NOMO-1 (cell line): ENCODE data around the gene APBB3.
"Not testable (repeated sequence)": the region's sequence is repeated elsewhere in the genome, so short reads cannot be mapped to it uniquely, and the experiment has no call there.

Source experiments
- DNase-seq, 2 experiments: peaks; one replicate each; lab custom pipeline; 2025; ENCODE audit not compliant: unreplicated experiment in 2 of 2; lab: John Stamatoyannopoulos, UW

Gene APBB3

DNA sequence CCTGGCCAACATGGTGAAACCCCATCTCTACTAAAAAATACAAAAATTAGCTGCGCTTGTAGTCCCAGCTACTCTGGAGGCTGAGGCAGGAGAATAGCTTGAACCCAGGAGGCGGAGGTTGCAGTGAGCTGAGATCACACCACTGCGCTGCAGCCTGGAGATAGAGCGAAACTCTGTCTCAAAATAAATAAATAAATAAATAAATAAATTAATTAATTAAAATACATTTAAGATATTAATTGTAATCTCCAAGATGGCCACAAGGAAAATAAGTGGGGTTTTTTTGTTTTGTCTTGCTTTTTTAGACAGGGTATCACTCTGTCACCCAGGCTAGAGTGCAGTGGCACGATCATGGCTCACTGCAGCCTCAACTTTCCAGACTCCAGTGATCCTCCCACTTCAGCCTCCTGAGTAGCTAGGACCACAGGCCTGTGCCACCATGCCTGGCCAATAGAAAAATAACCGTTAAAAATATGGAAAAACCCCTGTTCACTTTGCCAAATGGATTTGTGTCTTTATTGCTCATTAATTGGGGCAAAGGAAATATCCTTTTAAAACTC lies 14.9 kb upstream of the APBB3 start:
- not testable (repeated sequence) for DNase-seq

DNA sequence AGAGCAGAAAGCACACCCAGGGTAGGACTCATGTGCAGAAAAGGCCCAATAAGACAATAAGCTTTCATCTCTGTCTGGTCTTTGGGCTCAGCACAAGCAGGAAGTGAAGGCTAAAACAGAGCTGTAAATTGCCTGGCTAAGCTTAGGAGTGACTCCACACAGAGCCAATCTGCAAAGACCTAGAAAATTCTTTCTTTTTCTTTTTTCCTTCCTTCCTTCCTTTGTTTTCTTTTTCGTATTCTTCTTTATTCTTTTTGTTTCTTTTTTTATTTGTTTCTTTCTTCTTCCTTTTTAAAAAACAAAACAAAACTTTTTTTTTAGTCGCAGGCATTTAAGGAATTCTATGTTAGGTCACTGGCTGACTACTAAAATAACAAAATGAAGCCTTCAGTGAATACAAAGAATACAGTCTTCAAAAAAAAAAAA lies 12.4 kb upstream of the APBB3 start:
- peak in 1 of 2 experiments; percentile 7 for DNase-seq

DNA sequence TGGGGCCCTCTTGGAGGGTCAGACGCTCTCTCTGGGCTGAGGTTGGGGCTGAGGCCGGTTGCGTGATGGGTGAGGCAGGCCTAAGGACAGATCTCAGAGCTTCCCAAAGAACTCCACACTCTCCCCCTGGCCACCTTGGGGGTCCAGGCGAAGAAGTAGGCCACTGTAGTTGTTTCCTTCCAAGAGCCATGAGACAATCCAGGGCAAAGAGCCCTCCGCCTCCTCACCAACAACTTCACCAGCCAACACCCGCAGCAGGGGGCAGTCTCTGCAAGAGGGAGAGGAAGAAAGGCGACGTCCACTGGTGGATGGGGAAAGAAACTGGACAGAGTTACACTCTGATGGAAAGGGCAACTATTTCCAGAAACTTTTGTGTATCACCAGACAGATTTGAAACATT lies 10.9 kb upstream of the APBB3 start:
- peak; percentile 45 to 53 for DNase-seq

DNA sequence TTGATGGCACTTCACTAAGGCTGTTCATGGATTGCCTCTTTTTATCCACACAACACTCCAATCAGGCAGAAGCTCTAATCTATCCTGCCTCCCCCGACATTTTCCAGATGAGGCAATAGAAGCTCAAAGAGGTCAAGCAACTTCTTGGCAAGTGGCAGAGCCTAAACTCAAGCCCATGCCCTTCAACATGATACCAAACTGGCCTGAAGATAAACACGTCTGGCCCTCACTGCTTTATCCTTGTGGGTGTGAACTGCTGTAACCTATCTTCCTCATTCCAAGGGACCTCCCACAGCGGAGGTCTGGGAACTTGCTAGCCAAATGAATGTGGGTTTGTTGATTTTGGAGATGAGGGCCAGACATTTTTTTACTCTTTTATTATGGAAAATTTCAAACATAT lies 9.8 kb upstream of the APBB3 start:
- no peak for DNase-seq

DNA sequence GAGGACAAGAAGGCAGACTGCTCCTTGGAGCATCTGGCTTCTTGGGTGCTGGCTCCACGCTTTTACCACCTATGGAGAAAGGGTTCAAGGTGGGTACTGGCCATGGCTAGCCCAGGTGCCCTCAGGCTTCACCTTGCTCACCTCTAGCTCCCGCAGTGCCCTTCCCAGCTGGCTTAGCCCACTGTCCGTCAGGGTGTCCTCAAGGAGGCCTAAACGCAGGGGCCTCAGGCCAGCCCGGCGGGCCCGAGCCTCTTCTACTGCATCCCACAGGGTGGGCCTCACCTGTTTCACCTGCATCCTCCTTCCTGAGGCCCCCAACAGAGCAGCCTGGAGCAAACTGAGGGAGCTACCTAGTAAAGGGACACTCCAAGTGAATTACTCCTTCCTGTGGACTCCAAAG lies 9.3 kb upstream of the APBB3 start:
- no peak for DNase-seq

DNA sequence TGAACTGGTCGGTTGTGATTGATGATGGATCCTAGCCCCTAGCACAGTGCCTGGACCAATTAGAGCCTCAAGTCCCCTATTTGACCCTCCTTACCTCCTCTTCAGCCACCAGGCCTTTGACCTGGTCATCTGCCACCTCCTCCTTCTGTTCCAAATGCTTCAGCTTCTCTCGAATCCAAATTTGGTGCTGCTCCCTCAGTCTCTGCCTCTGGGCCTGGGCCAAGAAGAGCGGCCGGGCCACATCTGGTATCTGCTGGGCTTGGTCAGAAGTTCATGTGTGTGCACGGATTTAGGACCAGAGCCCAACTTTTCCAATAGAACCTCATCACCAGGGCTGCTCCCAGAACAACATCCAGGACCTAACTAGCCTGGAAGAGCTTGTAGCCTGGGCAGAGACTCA lies 6.7 kb upstream of the APBB3 start:
- DNase-seq: no peak

DNA sequence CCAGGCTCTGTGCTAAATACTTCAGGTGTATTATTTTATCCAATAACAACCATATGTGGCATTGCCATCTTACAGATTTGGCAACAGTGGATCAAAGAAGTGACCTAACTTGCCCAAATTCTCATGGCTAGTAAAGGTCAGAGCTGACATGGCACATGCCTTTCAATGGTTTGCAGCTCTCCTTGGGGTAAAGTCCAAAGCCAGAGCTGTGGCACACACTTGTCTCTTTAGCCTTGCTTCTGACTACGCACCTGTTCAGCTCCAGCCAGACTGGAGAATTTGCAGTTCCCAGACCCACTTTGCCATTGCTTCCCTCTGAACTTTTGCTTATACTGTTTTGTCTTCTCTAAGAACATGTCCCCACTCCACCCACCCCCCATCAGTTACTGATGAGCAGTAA lies 6.1 kb upstream of the APBB3 start:
- no peak for DNase-seq

DNA sequence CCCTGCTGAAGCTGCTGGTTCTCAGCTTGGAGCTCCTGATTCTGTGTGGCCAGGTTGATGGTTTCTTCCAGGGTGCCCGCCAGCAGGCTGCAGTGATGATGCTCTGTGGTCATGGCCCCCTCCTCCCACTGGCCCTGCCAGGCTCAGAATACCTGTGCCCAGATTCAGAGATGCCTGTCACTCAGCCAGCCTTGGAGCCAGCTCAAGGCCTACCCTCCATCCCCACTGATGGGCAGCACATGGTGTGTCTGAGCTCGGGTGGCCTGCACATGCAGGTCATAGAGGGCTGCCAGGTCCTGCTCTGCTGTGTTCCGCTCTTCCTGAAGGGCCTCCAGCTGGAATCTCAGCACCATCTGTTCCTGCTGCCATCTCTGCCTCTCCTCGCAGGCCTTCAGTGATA lies 5.7 kb upstream of the APBB3 start:
- DNase-seq: no peak

DNA sequence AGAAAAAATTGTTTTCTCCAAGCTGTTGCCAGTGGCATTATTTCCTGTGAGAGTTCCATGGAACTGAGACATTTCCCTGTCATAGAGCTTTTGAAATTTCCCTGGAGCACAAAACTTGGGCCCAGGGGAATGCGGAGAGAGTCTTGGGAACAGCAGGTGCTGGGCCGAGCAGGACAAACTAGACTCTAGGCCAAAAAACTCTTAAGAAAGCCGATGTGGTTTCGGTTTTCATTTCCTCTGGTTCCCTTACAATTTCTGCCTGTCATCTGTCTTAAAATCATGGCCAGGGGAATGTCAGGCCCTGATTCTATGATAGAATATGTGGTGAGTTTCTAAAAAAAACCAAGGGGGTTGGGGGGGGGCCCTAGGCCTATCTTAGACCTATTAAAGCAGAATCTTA lies 4.8 kb upstream of the APBB3 start:
- DNase-seq: peak in 1 of 2 experiments; percentile 2

DNA sequence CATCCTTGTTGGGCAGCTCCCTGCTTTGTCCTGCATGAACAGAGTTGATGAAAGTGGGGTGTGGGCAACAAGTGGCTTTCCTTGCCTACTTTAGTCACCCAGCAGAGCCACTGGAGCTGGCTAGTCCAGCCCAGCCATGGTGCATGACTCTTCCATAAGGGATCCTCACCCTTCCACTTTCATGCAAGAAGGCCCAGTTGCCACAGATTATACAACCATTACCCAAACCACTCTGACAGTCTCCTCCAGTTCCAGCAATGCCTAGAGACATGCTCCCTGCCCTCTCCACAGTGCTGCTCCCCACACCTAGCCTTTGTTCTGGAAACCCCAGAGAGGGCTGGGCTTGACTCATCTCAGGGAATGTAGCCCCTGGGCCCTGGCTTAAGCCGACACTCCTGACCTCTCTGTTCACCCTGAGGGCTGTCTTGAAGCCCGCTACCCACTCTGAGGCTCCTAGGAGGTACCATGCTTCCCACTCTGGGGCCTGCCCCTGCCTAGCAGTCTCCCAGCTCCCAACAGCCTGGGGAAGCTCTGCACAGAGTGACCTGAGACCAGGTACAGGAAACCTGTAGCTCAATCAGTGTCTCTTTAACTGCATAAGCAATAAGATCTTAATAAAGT lies 4.2 kb upstream of the APBB3 start:
- no peak for DNase-seq

DNA sequence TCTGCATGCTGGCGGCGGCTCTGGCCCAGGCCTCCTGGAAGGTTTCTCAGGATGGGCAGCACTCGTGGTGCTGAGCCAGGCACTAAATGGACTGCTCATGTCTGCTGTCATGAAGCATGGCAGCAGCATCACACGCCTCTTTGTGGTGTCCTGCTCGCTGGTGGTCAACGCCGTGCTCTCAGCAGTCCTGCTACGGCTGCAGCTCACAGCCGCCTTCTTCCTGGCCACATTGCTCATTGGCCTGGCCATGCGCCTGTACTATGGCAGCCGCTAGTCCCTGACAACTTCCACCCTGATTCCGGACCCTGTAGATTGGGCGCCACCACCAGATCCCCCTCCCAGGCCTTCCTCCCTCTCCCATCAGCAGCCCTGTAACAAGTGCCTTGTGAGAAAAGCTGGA lies 3.5 kb upstream of the APBB3 start:
- no peak for DNase-seq

DNA sequence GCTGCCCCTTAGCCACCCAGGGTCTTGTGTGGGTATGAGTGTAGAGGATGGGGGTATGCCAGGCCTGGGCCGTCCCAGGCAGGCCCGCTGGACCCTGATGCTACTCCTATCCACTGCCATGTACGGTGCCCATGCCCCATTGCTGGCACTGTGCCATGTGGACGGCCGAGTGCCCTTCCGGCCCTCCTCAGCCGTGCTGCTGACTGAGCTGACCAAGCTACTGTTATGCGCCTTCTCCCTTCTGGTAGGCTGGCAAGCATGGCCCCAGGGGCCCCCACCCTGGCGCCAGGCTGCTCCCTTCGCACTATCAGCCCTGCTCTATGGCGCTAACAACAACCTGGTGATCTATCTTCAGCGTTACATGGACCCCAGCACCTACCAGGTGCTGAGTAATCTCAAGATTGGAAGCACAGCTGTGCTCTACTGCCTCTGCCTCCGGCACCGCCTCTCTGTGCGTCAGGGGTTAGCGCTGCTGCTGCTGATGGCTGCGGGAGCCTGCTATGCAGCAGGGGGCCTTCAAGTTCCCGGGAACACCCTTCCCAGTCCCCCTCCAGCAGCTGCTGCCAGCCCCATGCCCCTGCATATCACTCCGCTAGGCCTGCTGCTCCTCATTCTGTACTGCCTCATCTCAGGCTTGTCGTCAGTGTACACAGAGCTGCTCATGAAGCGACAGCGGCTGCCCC lies 2.9 kb upstream of the APBB3 start:
- DNase-seq: no peak

DNA sequence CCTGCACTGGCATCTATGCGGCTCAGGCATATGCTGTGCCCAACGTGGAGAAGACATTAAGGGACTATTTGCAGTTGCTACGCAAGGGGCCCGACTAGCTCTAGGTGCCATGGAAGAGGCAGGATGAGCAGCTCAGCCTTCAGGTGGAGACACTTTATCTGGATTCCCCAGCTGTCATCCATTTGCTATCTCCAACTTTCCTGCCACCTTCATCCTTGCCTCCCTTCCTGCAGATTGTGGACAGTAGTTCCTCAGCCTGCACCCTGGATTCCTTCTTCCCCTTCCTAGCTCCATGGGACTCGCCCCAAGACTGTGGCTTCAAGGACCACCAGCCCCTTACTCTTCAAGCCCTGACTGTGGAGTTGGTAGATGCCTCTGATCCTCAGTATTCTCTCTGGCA lies 2.3 kb upstream of the APBB3 start:
- no peak for DNase-seq

DNA sequence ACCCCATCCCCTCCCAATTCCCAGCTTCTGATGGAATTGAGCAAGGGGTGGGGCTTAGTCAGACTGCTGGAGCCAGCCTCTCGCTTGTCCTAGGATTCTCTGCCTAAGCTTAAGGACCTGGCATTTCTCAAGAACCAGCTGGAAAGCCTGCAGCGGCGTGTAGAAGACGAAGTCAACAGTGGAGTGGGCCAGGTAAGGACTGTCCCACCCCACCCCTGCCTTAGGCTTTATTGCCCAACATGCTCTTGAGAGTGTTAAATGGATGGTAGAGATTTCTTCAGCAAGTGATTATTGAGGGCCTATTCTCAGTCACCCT lies 1.3 kb upstream of the APBB3 start:
- no peak for DNase-seq

DNA sequence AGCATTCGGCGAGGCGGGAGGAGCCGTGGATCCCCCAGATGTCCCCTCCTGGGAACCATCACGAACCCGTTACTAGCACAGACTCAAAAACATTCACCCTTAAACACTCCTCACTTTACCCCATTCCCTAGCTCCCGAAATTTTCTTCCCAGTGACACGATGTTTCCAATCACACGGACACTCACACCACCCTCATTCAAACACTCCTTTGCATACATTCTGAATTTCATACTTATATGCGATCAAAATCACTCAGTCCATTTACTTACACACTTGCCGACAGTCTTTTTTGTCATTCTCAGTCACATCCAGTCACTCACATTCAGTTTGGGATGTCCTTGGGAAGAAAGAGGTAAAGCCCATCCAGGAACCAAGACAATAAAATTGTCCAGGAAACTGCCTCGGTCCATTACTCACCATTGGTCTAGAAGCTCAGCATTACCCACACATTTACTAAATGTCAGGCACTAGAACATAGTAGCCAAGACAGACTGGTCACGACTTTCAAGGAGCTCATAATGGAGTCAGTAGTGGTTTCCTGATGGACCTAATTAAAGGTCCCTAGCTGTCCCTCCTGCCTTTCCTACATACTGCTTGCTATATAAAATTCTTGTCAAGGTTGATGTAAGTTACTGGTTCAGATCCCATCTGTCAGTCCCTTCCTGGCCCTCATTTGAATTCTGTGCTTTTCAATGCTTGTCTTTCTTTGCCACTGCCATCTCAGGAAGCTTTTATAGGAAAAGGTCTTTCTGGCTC lies 804 bp upstream of the APBB3 start:
- DNase-seq: no peak

DNA sequence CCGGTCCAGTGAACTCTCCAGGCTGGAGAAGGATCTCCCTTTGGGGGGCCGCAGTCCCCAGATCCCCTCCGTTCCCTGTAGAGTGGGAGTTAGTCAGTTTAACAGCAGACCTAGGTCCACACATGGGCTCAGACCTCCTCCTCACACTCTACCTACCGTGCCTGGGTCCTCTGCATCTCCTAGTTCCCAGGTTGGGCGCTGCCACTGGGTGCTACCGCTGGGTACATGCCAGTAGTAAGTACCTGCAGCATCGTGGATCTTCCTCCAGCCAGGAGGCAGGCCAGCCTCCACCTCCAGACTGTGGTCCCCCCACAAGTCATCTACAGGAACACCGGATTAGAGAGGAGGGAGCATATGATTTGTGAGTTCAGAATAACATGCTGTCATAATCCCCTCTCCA lies 802 bp downstream of the APBB3 start:
- no peak for DNase-seq

DNA sequence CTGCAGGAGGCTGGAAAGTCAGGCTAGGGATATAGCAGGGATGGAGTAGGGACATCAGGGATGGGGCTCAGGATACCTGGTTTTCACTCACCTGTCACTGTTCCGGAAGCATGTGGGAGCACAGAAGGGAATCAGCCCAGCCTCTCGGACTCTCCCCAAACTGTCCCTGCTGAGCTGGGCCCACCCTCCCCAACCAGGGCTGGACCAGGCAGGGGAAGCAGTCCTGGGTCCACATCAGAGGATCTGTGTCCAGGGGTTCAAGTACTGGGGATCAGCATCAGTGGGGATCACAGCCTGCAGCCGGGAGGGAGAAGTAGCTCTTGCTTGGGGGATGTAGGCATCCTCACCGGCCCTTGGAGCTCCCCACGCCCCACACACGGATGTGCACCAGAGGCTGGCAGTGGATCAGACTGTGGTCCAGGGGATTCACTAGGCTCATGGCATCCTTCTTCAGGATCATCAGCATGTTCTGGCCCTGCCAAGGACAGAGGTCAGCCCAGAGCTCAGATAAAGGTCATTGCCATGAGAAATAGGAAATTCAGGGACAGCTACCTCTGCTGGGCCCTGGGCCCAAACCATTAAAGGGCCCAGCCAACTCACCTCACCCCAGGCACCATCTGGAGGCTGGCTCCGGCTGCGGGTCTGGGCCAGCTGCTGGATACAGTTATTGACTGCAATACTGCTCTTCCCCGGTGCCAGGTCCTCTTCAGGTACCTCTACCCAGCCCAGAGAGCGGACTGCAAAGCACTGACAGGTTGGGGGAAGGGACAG lies 2.5 kb downstream of the APBB3 start:
- no peak for DNase-seq

DNA sequence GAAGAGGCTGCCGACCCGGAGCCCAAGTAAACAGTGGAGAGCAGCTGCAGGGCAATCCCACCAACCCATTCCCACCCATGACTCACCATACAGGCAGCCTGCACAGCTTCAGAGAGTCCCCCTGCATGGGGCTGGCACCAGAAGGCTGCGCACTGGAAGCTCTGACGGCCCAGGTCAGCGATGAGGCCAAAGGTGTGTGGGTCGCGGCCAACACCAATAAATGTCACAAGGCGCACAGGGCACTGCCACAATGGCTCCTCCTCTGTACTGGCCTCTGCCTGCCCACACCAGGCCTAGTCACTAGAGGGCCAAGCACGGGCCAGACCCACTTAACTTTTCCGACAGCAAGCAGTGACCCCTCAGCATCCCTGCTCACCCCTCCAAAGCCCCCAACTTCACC lies 4.2 kb downstream of the APBB3 start:
- no peak for DNase-seq

DNA sequence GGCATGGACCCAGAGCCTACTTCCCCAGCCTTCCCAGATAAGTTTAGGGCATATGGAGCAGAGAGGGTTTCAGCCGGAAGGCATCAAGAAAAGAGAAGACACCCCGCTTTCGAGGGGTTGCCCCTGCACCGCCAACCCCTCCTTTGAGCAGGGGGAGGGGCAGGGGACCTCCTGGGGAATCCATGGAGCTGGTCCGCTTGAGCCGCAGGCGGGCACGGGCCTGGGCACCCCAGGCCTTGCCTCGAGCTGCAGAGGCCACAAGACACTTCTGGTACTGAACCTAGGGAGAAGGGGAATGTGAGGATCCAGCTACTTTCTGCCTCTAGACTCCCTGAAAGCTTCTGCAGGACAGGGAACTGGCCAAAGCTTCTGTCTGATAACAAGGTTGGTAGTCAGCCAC lies 5.9 kb downstream of the APBB3 start:
- no peak for DNase-seq

DNA sequence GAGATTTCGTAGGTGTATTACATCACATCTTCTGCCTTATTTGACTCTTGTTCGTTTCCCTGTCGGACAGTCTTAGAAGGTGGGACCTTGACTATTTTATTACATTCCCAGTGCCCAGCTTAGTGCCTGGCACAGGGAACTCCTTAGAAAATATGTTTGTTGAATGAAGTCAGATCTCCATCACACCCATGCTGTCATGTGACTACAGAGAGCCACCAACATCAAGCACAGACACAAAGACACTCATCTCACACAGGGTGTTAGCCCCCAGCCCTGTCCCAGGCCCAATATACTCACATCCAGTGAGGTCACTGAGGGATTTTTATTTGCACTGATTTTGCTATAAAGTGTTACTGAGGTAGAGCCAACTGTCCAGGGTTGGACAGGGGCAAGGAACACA lies 6.4 kb downstream of the APBB3 start:
- no peak for DNase-seq

DNA sequence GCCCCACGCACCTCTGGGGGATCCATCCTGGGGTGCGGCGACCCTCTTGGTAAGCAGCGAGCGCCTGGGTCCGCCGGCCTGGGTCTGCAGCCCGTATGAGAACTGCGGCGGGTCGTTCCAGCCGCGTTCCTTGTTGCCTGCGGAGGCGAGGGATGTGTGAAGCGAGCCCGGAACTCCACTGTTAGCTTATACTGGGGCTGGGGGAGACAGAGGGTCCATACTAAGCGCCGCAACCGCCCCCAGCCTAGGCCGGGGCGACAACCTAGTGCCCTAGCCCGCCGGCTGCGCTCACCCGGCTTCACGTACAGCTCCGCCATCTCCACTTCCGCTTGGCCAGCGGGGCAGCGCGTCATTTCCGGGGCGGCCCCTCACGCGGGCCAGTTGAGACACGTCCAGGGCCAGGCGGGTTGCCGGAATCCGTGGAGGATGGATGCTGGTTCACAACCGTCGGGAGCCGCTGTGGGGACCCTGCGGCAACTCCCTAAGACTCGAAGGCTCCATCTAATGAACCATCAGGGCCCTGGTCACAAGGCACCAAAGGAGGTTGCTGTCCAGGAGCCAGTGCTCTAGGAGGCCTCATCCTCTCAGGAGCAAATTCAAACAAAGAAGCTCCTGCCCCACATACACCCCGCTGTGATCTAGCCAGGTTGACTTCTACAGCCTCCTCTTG lies 7.1 kb downstream of the APBB3 start, which contains the start of gene SRA1:
TSS of gene SRA1 (minus strand) at position 338 of the 670 bp plus-strand sequence. CDS start at position 317, 21 bp downstream.
- DNase-seq: peak; percentile 87 to 94
